Left renal cortex interstitium (tissue), 4 donors: Measurements from ENCODE around the gene GALNTL6. TPM values are rescaled to one million over a fixed set of nuclear protein-coding genes. Genes with fewer than 3 reads are reported as not detected.

Source experiments
- DNase-seq, 4 donors: peaks; one replicate each; pipeline ENCODE4 v3.0.0-alpha.2; 2013; ENCODE audit warnings: low read depth in 4 of 4, low spot score in 2 of 4, missing footprints in 1 of 4
- polyA plus RNA-seq, 4 donors: library from polyadenylated mRNA; unstranded; fragments of 120-200 nt; gene quantifications; one replicate each; pipeline ENCODE4 v1.2.1, GENCODE V29; 2013; ENCODE audit not compliant: insufficient read length in 4 of 4

Gene GALNTL6
- polyA plus RNA-seq, 4 donors: 0.46 to 3.3 (median 0.95) TPM

DNA sequence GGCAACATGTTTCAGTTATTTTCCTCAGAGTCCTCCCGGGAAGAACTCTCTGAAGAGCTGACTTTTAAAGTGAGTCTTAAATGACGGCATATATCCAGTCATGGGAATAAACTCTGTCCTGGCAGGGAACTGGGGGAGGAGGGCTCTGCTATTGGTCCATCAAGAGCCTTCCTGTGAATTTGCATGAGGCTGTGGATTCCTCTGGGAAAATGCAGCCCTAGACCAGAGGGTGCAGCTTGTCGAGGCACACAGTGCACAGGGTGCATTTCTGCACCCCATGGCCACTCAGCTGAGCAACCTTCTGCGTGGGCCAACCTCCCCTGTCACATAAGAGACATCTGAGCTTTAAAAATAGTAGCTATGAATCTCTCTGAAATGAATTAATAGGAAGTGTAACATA, 360.0 kb downstream of the GALNTL6 start:
- no peak for DNase-seq

DNA sequence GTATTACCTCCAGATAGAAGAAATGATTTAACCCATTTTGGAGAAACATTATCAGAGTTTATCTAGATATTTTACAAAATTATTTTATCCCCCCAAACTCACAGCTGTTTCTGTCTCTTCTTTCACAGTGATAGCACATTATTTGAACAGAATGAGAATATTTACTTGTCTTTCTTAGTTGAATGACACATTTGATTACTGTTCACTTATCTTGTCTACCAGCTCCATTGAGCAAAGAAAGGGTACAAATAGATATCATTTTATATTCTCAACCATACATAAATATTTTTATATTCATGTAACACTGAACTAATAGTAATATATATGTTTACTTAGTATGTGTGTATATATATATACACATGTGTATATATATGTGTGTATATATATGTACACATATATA, 364.2 kb downstream of the GALNTL6 start:
- no peak for DNase-seq

DNA sequence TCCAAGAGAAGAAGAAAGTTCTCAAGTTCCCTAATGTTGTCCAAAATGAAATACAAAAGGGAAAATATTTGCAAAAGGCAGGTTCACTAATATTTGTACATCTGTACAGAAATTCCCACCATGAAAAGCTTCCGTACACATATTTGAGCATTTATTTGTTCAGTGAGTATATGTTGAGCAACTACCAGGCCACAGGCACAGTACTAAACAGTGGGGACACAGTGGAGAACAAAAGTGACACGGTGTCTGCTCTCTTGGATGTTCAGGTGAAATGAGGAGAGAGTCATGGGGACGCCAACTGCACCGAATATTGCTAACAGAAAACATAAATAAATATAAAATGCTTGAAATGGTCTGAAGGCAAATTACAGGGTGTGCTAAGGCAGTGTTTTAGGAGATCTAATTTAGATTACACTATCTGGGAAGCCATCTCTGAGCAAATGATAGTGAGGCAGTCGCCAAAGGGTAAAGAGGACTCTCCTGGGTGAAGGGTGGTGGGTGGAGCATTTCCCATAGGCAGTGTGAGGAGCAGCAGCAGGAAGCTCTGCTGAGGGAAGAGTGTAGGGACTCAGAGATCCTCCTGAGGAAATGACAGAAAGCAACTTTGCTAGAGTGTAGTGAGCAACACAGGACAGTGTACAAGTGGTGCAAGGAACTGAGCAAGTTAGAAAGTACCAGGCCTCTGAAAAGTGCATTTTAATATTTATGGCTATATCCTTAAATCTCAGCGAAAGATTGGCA, 375.2 kb downstream of the GALNTL6 start:
- DNase-seq: no peak

DNA sequence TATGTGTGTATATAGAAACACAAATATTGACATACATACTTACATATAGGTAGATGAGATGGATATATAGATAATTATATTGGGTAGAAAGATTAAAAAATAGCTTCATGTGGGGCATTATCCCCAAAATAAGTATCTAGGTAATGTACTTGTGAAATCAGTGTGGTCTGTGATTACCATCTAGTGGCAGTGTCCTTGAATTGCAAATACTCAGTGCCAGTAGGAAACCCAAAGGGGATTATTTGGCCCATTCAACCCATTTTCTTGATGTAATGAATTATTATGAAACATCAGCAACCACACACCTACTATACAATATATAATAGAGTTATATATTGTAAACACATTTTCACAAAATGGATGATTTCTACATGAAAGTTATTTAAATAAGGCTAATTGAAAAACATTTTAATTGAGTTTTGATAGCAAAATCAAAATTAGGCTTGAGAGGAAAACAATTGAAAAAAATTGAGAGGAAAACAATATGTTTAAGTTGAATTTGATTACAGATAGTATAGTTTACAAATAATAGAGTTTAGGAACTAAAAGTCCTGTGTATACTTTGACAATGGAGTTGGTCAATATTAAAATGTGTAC, 389.4 kb downstream of the GALNTL6 start:
- peak in 1 of 4 donors; percentile 9 for DNase-seq

- DNase-seq: no peak
Observed at GRCh38 chr4:172207258-172207657, 394.1 kb downstream of the GALNTL6 start.

GRCh38 chr4:172207886-172208285, 394.7 kb downstream of the GALNTL6 start:
- DNase-seq: no peak

- no peak for DNase-seq
Observed at GRCh38 chr4:172220679-172221078, 407.5 kb downstream of the GALNTL6 start.

DNA sequence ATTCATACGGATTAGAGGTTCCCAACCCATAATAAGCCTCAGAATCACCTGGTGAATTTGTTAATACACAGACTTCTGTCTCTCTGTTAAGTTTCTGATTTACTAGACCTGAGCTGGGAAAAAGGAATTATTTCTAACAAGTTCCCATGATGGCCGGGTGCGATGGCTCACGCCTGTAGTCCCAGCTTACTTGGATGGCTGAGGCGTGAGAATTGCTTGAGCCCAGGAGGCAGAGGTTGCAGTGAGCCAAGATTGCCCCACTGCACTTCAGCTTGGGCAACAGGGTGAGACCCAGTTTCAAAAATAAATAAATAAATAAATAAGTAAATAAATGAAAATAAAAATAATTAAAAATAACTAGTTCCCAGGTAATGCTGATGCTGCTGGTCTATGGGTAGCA, 412.3 kb downstream of the GALNTL6 start:
- no peak for DNase-seq

DNA sequence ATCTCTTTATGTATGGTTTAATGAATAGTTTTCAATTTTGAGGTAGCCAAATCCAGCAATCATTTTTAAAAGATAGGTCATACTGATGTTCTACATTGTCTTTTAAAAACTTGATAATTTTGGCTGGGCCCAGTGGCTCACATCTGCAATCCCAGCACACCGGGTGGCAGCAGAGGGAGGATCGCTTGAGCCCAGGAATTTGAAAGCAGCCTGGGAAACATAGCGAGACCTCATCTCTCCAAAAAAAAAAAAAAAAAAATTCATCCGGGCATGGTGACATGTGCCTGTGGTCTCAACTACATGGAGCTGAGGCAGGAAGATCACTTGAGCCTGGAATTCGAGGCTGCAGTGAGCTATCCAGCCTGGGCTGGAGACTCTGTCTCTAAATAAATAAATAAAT, 419.8 kb downstream of the GALNTL6 start:
- DNase-seq: no peak

GRCh38 chr4:172243551-172243950, 430.3 kb downstream of the GALNTL6 start:
- no peak for DNase-seq

- DNase-seq: no peak
Observed at GRCh38 chr4:172245516-172245915, 432.3 kb downstream of the GALNTL6 start.

DNA sequence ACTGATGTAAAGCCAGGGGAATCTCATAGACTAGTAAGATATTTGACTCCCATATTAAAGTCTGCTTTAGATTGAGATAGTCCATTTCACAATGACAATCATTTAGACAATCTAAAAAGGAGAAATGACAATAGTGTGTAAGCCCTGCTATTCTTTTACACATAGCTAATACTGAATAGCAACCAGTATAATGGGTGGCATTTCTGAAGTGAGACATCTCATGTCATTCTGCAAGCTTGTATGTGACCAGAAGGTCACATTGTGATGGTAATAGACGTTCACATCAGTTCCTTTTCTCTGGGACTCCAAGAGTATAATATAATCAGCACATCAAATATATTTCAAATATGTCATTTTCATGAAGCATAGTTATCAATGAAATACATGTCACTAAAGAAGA, 440.2 kb downstream of the GALNTL6 start:
- no peak for DNase-seq

DNA sequence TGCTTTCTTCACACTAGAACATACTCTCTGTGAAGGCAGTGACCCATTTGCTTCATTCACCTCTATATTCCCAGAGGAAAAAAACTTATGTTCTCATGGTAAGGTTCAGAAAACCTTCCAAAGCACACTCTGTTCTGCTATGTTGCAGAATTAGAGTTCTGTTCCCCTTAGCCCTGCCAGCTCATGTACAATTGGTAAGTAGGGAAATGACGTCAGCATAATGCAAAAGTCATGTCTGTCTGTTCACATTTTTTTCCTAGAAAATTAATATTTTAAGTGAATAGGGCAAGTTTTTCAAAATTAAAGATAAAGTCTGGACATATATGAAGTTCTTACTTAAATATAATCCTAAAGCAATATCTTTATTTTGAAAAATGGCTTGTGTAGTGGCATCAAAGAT, 443.6 kb downstream of the GALNTL6 start:
- DNase-seq: no peak

GRCh38 chr4:172270397-172270796, 457.2 kb downstream of the GALNTL6 start:
- no peak for DNase-seq

- DNase-seq: no peak
Observed at GRCh38 chr4:172287117-172287516, 473.9 kb downstream of the GALNTL6 start.

DNA sequence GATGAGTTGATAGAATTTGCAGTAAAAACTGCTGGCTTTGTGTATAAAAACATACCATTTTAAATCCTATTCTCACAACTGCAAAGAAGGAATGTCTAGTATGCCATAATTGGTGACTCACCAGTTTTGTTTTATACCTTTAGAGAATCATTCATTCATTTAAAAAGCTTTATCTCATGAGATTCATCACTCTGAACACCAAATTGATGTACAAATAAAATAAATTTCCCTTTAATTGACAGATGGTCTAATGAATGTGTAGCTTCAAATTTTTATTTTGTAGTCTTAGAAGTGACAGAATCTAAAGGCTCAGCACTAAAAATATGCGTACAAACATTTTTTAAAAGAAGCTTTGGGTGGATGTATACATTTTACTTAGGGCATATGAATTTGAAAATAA, 492.5 kb downstream of the GALNTL6 start:
- DNase-seq: no peak

DNA sequence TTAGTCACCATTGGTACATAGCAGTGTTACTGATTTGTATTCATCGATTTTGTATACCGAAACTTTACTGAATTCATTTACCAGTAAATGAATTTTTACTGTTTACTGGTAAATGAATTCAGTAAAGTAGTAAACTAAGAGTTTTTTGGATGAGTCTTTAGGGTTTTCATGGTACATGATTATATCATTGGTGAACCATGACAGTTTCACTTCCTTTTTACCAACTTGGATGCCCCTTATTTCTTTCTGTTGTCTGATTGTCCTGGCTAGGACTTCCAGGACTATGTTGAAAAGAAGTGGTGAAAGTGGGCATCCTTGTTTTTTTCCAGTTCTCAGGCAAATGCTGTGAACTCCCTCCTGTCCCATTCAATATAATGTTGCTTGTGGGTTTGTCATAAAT, 494.9 kb downstream of the GALNTL6 start:
- DNase-seq: no peak

DNA sequence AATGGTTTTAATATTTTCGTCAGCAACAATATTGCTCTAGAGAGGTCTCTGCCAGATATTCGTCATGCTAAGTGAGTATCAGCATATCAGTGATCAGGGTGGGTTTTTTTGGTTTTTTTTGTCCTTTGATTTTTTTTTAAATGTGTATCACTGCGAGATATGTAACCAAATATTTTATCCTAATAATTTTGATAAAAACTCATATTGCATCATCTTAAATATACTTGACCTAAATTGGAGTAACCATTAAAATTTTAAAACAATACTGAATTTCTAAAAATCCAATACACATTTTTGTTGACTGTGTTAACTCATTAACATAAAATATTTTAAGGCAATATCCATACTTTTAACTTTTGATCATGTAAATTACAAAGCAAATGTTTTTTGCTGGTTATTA, 498.5 kb downstream of the GALNTL6 start:
- DNase-seq: no peak

- no peak for DNase-seq
Observed at GRCh38 chr4:172323288-172323687, 510.1 kb downstream of the GALNTL6 start.

- DNase-seq: no peak
Observed at GRCh38 chr4:172344308-172344938, 531.2 kb downstream of the GALNTL6 start.

GRCh38 chr4:172348426-172348825, 535.2 kb downstream of the GALNTL6 start:
- DNase-seq: no peak

GRCh38 chr4:172352356-172352755, 539.2 kb downstream of the GALNTL6 start:
- DNase-seq: no peak
